OCI-LY3 (cell line): Measurements from ENCODE around the gene FGD3.

Experiments used
- H2AFZ ChIP-seq: fragments of 200-600, 300-600 bp; shearing (Covaris generic); 2 replicates; pipeline ENCODE4 v1.6.0; 2014; ENCODE audit warnings: antibody characterized with exemption, low read depth, low read length
- H3K27ac ChIP-seq: fragments of 200-600, 300-600 bp; sonication (generic); 2 replicates; pipeline ENCODE4 v1.5.1; 2014; ENCODE audit warnings: mild to moderate bottlenecking, low read length, moderate library complexity, mixed read lengths
- H3K27me3 ChIP-seq: fragments of 200-600, 300-600 bp; sonication (generic); 2 replicates; pipeline ENCODE4 v1.6.1; 2014; ENCODE audit warnings: low read depth, low read length, mixed read lengths
- H3K36me3 ChIP-seq: fragments of 200-600, 300-600 bp; sonication (generic); replicated peaks from 2 replicates; pipeline ENCODE3; 2014; ENCODE audit warnings: low read depth, low read length, mixed read lengths
- H3K4me1 ChIP-seq: fragments of 300-600, 200-600 bp; sonication (generic); 2 replicates; pipeline ENCODE4 v1.6.1; 2014; ENCODE audit warnings: low read length, mixed read lengths
- H3K4me2 ChIP-seq: fragments of 200-600, 300-600 bp; sonication (generic); 2 replicates; pipeline ENCODE4 v1.6.1; 2014; ENCODE audit warnings: low read length, mixed read lengths
- H3K4me3 ChIP-seq: fragments of 300-600, 200-600 bp; sonication (generic); 2 replicates; pipeline ENCODE4 v1.5.1; 2014; ENCODE audit warnings: antibody characterized with exemption, mild to moderate bottlenecking, low read length, moderate library complexity
- H3K79me2 ChIP-seq: fragments of 300-600, 200-600 bp; shearing (Covaris generic); 2 replicates; pipeline ENCODE4 v1.6.1; 2014; ENCODE audit warnings: mild to moderate bottlenecking, low read length, mixed read lengths
- H3K9ac ChIP-seq: fragments of 300-600, 200-600 bp; shearing (Covaris generic); 2 replicates; pipeline ENCODE4 v1.6.0; 2014; ENCODE audit warnings: mild to moderate bottlenecking, low read length, moderate library complexity
- H3K9me3 ChIP-seq: fragments of 200-600, 300-600 bp; shearing (Covaris generic); 2 replicates; pipeline ENCODE4 v1.6.1; 2014; ENCODE audit warnings: low read length, mixed read lengths; ENCODE audit not compliant: insufficient read depth
- H4K20me1 ChIP-seq: fragments of 200-600, 300-600 bp; sonication (generic); 2 replicates; pipeline ENCODE4 v1.6.1; 2016; ENCODE audit warnings: low read length, mixed read lengths; ENCODE audit not compliant: insufficient read depth
- EZH2phosphoT487 ChIP-seq: fragments of 200-600 bp; shearing (Covaris generic); IDR thresholded peaks from 2 replicates; pipeline ENCODE4 v1.6.1; 2018; ENCODE audit warnings: antibody characterized with exemption, mixed run types, low read depth
- TF ChIP-seq, protein P1 (sequence below): fragments of 200-600, 300-600 bp; sonication (generic); IDR thresholded peaks from 2 replicates; pipeline ENCODE4 v1.5.1; 2014; ENCODE audit warnings: antibody characterized with exemption, low read length, low read depth

Gene FGD3

GRCh38 chr9:92938025-92938424 is 9.3 kb upstream of the FGD3 start:
- Histone ChIP-seq H3K4me3 (no peak overlapping the region), H3K79me2 (no peaks in the 10 kb centered on the region), H3K9ac (no peak overlapping the region), H2AFZ (no peak overlapping the region), H3K4me2 (no peak overlapping the region), H3K4me1 (no peaks in the 10 kb centered on the region), H3K27me3 (peaks cover 11% of the 10 kb centered on the region; the same call in 1 of the 2 replicates), H3K36me3 (no peaks in the 10 kb centered on the region), H3K9me3 (no peaks in the 10 kb centered on the region), H4K20me1 (no peaks in the 10 kb centered on the region), H3K27ac (no peak overlapping the region)
- no peak for TF ChIP-seq EZH2phosphoT487
- TF ChIP-seq, protein P1, sequence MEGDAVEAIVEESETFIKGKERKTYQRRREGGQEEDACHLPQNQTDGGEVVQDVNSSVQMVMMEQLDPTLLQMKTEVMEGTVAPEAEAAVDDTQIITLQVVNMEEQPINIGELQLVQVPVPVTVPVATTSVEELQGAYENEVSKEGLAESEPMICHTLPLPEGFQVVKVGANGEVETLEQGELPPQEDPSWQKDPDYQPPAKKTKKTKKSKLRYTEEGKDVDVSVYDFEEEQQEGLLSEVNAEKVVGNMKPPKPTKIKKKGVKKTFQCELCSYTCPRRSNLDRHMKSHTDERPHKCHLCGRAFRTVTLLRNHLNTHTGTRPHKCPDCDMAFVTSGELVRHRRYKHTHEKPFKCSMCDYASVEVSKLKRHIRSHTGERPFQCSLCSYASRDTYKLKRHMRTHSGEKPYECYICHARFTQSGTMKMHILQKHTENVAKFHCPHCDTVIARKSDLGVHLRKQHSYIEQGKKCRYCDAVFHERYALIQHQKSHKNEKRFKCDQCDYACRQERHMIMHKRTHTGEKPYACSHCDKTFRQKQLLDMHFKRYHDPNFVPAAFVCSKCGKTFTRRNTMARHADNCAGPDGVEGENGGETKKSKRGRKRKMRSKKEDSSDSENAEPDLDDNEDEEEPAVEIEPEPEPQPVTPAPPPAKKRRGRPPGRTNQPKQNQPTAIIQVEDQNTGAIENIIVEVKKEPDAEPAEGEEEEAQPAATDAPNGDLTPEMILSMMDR, result no peak

DNA sequence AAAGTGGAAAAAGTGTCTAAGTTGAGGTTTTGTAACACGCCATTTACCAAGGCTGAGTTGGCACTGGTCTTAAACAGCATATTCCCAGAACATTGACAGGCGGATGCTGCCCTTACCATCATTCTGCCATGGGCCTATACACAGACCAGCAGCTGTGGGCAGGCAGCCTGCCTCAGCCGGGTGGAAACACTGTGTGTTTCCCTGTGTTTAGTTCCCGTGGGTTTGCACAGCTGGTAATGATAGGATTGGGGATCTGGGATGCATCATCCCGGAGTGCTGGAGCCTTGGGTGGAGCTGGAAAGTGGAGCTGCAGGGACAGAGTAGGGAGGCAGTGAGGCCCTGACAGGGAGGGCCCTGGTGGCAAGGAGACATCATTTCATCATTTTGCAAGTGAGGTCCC is 5.5 kb upstream of the FGD3 start:
- Histone ChIP-seq H3K79me2 (no peaks in the 10 kb centered on the region), H4K20me1 (no peaks in the 10 kb centered on the region), H3K4me2 (no peak overlapping the region), H3K9me3 (no peaks in the 10 kb centered on the region), H3K4me3 (no peak overlapping the region), H3K27ac (no peak overlapping the region), H3K36me3 (no peaks in the 10 kb centered on the region), H3K4me1 (no peaks in the 10 kb centered on the region), H3K9ac (no peak overlapping the region), H2AFZ (no peak overlapping the region), H3K27me3 (peaks cover 11% of the 10 kb centered on the region; the same call in 1 of the 2 replicates)
- TF ChIP-seq, protein P1, result no peak
- TF ChIP-seq EZH2phosphoT487, result no peak

GRCh38 chr9:92942688-92943616 is 4.4 kb upstream of the FGD3 start:
- Histone ChIP-seq H3K79me2 (no peaks in the 10 kb centered on the region), H3K27ac (no peak overlapping the region), H2AFZ (no peak overlapping the region), H3K4me2 (no peak overlapping the region), H3K27me3 (peaks cover 7% of the 10 kb centered on the region; the same call in 1 of the 2 replicates), H3K36me3 (no peaks in the 10 kb centered on the region), H3K9me3 (no peaks in the 10 kb centered on the region), H3K9ac (no peak overlapping the region), H3K4me1 (no peaks in the 10 kb centered on the region), H3K4me3 (no peak overlapping the region), H4K20me1 (no peaks in the 10 kb centered on the region)
- no peak for TF ChIP-seq EZH2phosphoT487
- TF ChIP-seq, protein P1, result no peak

DNA sequence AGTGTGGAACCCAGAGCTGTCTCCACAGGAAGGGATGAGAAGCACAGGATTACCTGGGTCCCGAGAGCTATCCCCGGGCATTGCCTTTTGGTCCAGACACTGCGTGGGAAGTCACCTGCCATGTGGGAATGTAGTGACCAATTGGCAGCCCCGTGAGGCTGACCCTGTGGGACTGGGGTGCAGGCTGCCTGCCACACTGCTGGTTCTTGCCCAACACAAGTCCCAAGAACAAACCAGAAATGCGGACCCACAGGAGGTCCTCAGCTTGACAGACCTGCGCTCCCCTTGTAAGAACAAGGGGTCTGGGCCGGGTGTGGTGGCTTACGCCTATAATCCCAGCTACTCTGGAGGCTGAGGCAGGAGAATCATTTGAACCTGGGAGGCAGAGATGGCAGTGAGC is 2.4 kb upstream of the FGD3 start:
- Histone ChIP-seq H3K4me2 (no peak overlapping the region), H3K36me3 (no peaks in the 10 kb centered on the region), H3K4me1 (no peaks in the 10 kb centered on the region), H3K4me3 (no peak overlapping the region), H3K9me3 (no peaks in the 10 kb centered on the region), H2AFZ (no peak overlapping the region), H3K79me2 (no peaks in the 10 kb centered on the region), H3K27ac (no peak overlapping the region), H3K9ac (no peak overlapping the region), H4K20me1 (no peaks in the 10 kb centered on the region), H3K27me3 (no peaks in the 10 kb centered on the region; the same call in 1 of the 2 replicates)
- TF ChIP-seq, protein P1, result no peak
- TF ChIP-seq EZH2phosphoT487, result no peak
